ENCODE results near the gene LY6G5C. TPM values are rescaled to one million over a fixed set of nuclear protein-coding genes. Genes with fewer than 3 reads are reported as not detected.

LY6G5C gene
- total and polyA plus RNA-seq, 12 donors: 0.39 to 3.6 (median 1.9) TPM; not detected in 1

DNA sequence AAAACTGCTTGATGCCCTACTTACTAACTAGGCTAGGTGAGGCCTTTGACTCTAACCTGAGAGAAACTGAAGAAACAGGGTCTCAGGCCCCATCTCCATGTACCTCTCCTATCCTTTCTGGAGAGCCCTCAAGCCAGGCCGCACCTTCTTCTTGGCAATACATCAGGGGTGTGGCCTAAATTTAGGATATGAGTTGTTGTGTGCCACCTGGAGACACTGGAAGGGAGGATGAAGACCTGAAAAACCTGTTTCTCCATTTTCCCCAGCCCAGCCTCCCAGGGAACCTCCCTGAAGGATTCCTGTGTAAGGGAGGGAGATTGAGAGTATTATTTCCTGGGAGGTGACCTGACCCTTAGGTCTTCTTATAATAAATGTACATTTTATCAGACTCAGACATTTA lies 37.4 kb upstream of the LY6G5C start:
- Histone ChIP-seq H3K27me3 (no peaks in the 10 kb centered on the region), H3K9me3 (replicated peaks in 1 of 3) (no peaks in the 10 kb centered on the region), H3K4me3 (no peak overlapping the region), H3K36me3 (replicated peaks in 1 of 2) (no peaks in the 10 kb centered on the region), H3K4me1 (replicated peaks in 1 of 2) (no peaks in the 10 kb centered on the region), H3K27ac (no peak overlapping the region)
- no peak for TF ChIP-seq POLR2A (IDR thresholded peaks at IDR 0.05)
- no peak for TF ChIP-seq CTCF (IDR thresholded peaks at IDR 0.05)
- 75 to 86% (median 85%) methylated on average over 1 of the region's 1 CpG for WGBS, 4 donors
- DNase-seq: no peak
- intact Hi-C loops (cut with DNase I): no loop called here

GRCh38 chr6:31717499-31718222 lies 36.8 kb upstream of the LY6G5C start:
- Histone ChIP-seq H3K36me3 (replicated peaks in 1 of 2) (no peaks in the 10 kb centered on the region), H3K9me3 (replicated peaks in 1 of 3) (no peaks in the 10 kb centered on the region), H3K4me3 (no peak overlapping the region), H3K4me1 (replicated peaks in 1 of 2) (no peaks in the 10 kb centered on the region), H3K27me3 (no peaks in the 10 kb centered on the region), H3K27ac (no peak overlapping the region)
- intact Hi-C loops (cut with DNase I): no loop called here
- 56 to 75% (median 72%) methylated on average over 10 of the region's 10 CpGs for WGBS, 4 donors
- TF ChIP-seq POLR2A (IDR thresholded peaks at IDR 0.05): no peak
- DNase-seq: no peak

GRCh38 chr6:31715022-31715958 lies 34.4 kb upstream of the LY6G5C start, which contains the start of gene LY6G6D:
TSS of gene LY6G6D (plus strand) at chr6:31715348. CDS start at chr6:31715356, 8 bp downstream.
- H3K9me3 ChIP-seq (replicated peaks in 1 of 3): no peaks in the 10 kb centered on the region
- no peak within 1 kb of the TSS for H3K4me3 ChIP-seq
- no peak within 1 kb of the TSS for H3K27ac ChIP-seq
- intact Hi-C loops (cut with DNase I): no loop called here
- 75 to 89% (median 82%) methylated on average over 5 to 16 of the region's 16 CpGs for WGBS, 4 donors
- H3K36me3 ChIP-seq (replicated peaks in 1 of 2): no peaks in the 10 kb centered on the region
- no peaks in the 10 kb centered on the region for H3K27me3 ChIP-seq
- H3K4me1 ChIP-seq (replicated peaks in 1 of 2): no peaks in the 10 kb centered on the region
- TF ChIP-seq CTCF (IDR thresholded peaks at IDR 0.05) (no peak), POLR2A (IDR thresholded peaks at IDR 0.05) (no peak)
- DNase-seq: no peak

DNA sequence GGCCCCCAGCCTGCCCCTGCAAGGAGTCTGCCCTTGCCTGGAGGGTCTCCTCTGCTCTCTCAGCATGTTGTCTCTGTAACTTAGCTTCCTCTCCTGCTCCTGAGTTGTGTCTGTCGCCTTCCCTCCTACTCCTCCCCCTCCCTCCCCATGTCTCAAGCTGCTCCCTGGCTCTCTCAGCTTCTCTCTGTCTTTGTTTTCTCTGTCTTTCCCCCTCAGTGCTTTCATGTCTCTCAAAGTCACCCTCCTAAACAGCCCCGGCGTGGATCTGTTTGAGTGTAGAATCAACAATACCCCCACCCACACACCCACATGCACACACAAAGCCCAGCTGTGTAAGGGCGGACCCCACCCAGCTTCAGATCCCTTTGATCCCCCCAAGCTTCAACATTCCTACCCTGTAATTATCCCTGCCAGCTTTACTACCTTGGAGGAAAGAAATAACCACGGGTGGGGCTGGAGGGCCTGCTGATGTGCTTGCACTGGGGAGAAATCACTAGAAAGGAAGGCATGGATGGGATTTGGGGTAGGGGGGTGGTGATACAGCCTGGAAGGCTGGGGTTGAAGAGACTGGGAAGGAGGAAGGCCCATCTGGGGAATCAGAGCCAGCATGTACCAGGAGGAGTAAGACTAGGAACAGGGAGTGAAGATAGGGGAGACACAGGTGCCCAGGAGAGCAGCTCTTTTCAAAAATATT lies 33.3 kb upstream of the LY6G5C start:
- Histone ChIP-seq H3K27me3 (no peaks in the 10 kb centered on the region), H3K9me3 (replicated peaks in 1 of 3) (no peaks in the 10 kb centered on the region), H3K4me3 (no peak overlapping the region), H3K36me3 (replicated peaks in 1 of 2) (no peaks in the 10 kb centered on the region), H3K27ac (no peak overlapping the region), H3K4me1 (replicated peaks in 1 of 2) (no peaks in the 10 kb centered on the region)
- DNase-seq: no peak
- TF ChIP-seq CTCF (IDR thresholded peaks at IDR 0.05) (no peak), POLR2A (IDR thresholded peaks at IDR 0.05) (no peak)
- intact Hi-C loops (cut with DNase I): no loop called here
- WGBS, 4 donors: 55 to 66% (median 58%) methylated on average over 5 of the region's 5 CpGs

Data from adrenal gland (tissue), 12 donors.